IgD-negative memory B cell (primary cell): ENCODE results near the gene CABCOCO1. TPM values are rescaled to one million over a fixed set of nuclear protein-coding genes. Genes with fewer than 3 reads are reported as not detected.
"Not testable (repeated sequence)": the region's sequence is repeated elsewhere in the genome, so short reads cannot be mapped to it uniquely, and the experiment has no call there.

ENCODE experiments used
- H3K27ac Mint-ChIP-seq, 3 donors: one replicate each; pipeline ENCODE4 v1.8.0; 2020 to 2022; ENCODE audit warnings: mild to moderate bottlenecking in 3 of 3, mixed read lengths in 3 of 3, moderate library complexity in 1 of 3
- H3K27me3 Mint-ChIP-seq: one replicate; pipeline ENCODE4 v1.8.0; 2021; ENCODE audit warnings: mixed read lengths
- H3K36me3 Mint-ChIP-seq: one replicate; pipeline ENCODE4 v1.8.0; 2020; ENCODE audit warnings: mild to moderate bottlenecking, mixed read lengths
- H3K4me1 Mint-ChIP-seq, 3 donors: one replicate each; pipeline ENCODE4 v1.8.0; 2020 to 2022; ENCODE audit warnings: mixed read lengths in 3 of 3, mild to moderate bottlenecking in 1 of 3
- H3K4me3 Mint-ChIP-seq, 4 donors: one replicate each; pipeline ENCODE4 v1.8.0; 2020 to 2022; ENCODE audit warnings: mild to moderate bottlenecking in 4 of 4, mixed read lengths in 4 of 4, moderate library complexity in 3 of 4
- H3K9me3 Mint-ChIP-seq, 3 donors: one replicate each; pipeline ENCODE4 v1.8.0; 2020 to 2021; ENCODE audit warnings: mixed read lengths in 3 of 3, mild to moderate bottlenecking in 1 of 3
- polyA plus RNA-seq: library from polyadenylated mRNA; unstranded; fragments of 300-500 nt; fragmentation: Illumina TruSeq; gene quantifications from one replicate; pipeline ENCODE4 v1.2.3, GENCODE V29; 2021

The CABCOCO1 gene
- polyA plus RNA-seq, 1 donor from 2014 or later, result not detected

- H3K4me1 Mint-ChIP-seq, H3K27ac Mint-ChIP-seq, H3K9me3 Mint-ChIP-seq, H3K4me3 Mint-ChIP-seq, H3K36me3 Mint-ChIP-seq, H3K27me3 Mint-ChIP-seq: not testable (repeated sequence)
Observed at GRCh38 chr10:61719475-61719874, 56.7 kb downstream of the CABCOCO1 start.

- Mint-ChIP-seq H3K4me1 (peaks cover 0 to 2% (median 0%) of the 10 kb centered on the region in 3 donors), H3K36me3 (peaks cover 2% of the 10 kb centered on the region), H3K9me3 (peaks cover 0 to 5% (median 3%) of the 10 kb centered on the region in 3 donors), H3K27me3 (peaks cover 5% of the 10 kb centered on the region), H3K27ac (no peak overlapping the region), H3K4me3 (no peak overlapping the region)
Observed at GRCh38 chr10:61719906-61720305, 57.2 kb downstream of the CABCOCO1 start.

GRCh38 chr10:61721431-61721830 is 58.7 kb downstream of the CABCOCO1 start:
- Mint-ChIP-seq H3K27ac (no peak overlapping the region), H3K27me3 (peaks cover 5% of the 10 kb centered on the region), H3K4me1 (peaks cover 0 to 2% (median 0%) of the 10 kb centered on the region in 3 donors), H3K4me3 (no peak overlapping the region), H3K9me3 (peaks cover 0 to 5% (median 4%) of the 10 kb centered on the region in 3 donors), H3K36me3 (peaks cover 2% of the 10 kb centered on the region)

DNA sequence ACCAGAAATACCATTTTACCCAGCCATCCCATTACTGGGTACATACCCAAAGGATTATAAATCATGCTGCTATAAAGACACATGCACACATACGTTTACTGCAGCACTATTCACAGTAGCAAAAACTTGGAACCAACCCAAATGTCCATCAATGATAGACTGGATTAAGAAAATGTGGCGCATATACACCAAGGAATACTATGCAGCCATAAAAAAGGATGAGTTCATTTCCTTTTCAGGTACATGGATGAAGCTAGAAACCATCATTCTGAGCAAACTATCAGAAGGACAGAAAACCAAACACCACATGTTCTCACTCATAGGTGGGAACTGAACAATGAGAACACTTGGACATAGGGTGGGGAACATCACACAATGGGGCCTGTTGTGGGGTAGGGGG is 62.5 kb downstream of the CABCOCO1 start:
- not testable (repeated sequence) for H3K27me3 Mint-ChIP-seq, H3K4me1 Mint-ChIP-seq, H3K27ac Mint-ChIP-seq, H3K36me3 Mint-ChIP-seq, H3K9me3 Mint-ChIP-seq, H3K4me3 Mint-ChIP-seq

DNA sequence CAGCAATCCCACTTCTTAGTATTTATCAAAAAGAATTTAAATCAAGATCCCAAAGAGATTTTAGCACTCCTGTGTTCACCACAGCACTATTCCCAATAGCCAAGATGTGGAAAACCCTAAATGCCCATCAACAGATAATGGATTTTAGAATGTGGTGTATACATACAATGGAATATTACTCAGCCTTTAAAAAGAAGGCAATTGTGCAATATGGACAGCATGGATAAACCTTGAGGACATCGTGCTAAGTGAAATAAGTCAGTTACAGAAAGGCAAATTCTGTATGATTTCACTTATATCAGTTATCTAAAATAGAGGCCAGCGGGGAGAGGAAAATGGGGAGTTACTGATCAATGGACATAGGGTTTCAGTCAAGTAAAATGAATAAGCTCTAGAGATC is 66.9 kb downstream of the CABCOCO1 start:
- no peak overlapping the region for H3K4me3 Mint-ChIP-seq
- peaks cover 3% of the 10 kb centered on the region for H3K27me3 Mint-ChIP-seq
- H3K36me3 Mint-ChIP-seq, result peaks cover 2% of the 10 kb centered on the region
- H3K27ac Mint-ChIP-seq, result no peak overlapping the region
- peaks cover 0 to 4% (median 2%) of the 10 kb centered on the region in 3 donors for H3K9me3 Mint-ChIP-seq
- H3K4me1 Mint-ChIP-seq, result no peaks in the 10 kb centered on the region

- Mint-ChIP-seq H3K36me3 (no peaks in the 10 kb centered on the region), H3K4me3 (no peak overlapping the region), H3K27ac (no peak overlapping the region)
Observed at GRCh38 chr10:61730671-61731070, 67.9 kb downstream of the CABCOCO1 start.

GRCh38 chr10:61731638-61732037 is 68.9 kb downstream of the CABCOCO1 start:
- H3K9me3 Mint-ChIP-seq, result peaks cover 0 to 2% (median 0%) of the 10 kb centered on the region in 3 donors
- peaks cover 6% of the 10 kb centered on the region for H3K27me3 Mint-ChIP-seq
- H3K4me1 Mint-ChIP-seq, result no peaks in the 10 kb centered on the region
- no peak overlapping the region for H3K4me3 Mint-ChIP-seq
- H3K36me3 Mint-ChIP-seq, result no peaks in the 10 kb centered on the region
- no peak overlapping the region for H3K27ac Mint-ChIP-seq

More at GRCh38 chr10:61730671-61731070, 67.9 kb downstream of the CABCOCO1 start:
- no peaks in the 10 kb centered on the region for H3K4me1 Mint-ChIP-seq
- H3K27me3 Mint-ChIP-seq, result peaks cover 3% of the 10 kb centered on the region
- peaks cover 0 to 2% (median 0%) of the 10 kb centered on the region in 3 donors for H3K9me3 Mint-ChIP-seq

- peaks cover 0 to 1% (median 0%) of the 10 kb centered on the region in 3 donors for H3K4me1 Mint-ChIP-seq
- H3K27me3 Mint-ChIP-seq, result peaks cover 11% of the 10 kb centered on the region
- no peaks in the 10 kb centered on the region for H3K36me3 Mint-ChIP-seq
Observed at GRCh38 chr10:61732629-61733278, 70.0 kb downstream of the CABCOCO1 start.

GRCh38 chr10:61733358-61733940 is 70.7 kb downstream of the CABCOCO1 start:
- peaks cover 0 to 5% (median 2%) of the 10 kb centered on the region in 3 donors for H3K9me3 Mint-ChIP-seq
- no peak overlapping the region for H3K27ac Mint-ChIP-seq
- no peak overlapping the region for H3K4me3 Mint-ChIP-seq
- H3K36me3 Mint-ChIP-seq, result no peaks in the 10 kb centered on the region
- peaks cover 0 to 1% (median 0%) of the 10 kb centered on the region in 3 donors for H3K4me1 Mint-ChIP-seq
- H3K27me3 Mint-ChIP-seq, result peaks cover 11% of the 10 kb centered on the region

More at GRCh38 chr10:61732629-61733278, 70.0 kb downstream of the CABCOCO1 start:
- Mint-ChIP-seq H3K9me3 (peaks cover 0 to 5% (median 2%) of the 10 kb centered on the region in 3 donors), H3K27ac (no peak overlapping the region), H3K4me3 (no peak overlapping the region)

DNA sequence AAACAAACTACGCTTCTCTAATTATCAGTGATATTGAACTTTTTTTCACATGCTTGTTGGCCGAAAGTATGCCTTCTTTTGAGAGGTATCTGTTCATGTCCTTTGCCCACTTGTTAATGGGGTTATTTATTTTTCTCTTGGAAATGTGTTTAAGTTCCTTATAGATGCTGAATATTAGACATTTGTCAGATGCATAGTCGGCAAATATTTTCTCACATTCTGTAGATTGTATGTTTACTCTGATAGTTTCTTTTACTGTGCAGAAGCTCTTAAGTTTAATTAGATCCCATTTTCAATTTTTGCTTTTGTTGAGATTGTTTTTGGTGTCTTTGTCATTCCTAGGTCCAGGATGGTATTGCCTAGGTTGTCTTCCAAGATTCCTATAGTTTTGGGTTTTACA is 73.2 kb downstream of the CABCOCO1 start:
- peaks cover 8% of the 10 kb centered on the region for H3K27me3 Mint-ChIP-seq
- peaks cover 0 to 1% (median 0%) of the 10 kb centered on the region in 3 donors for H3K4me1 Mint-ChIP-seq
- H3K27ac Mint-ChIP-seq, result no peak overlapping the region
- no peaks in the 10 kb centered on the region for H3K36me3 Mint-ChIP-seq
- H3K9me3 Mint-ChIP-seq, result peaks cover 0 to 5% (median 0%) of the 10 kb centered on the region in 3 donors
- no peak overlapping the region for H3K4me3 Mint-ChIP-seq

GRCh38 chr10:61737455-61737854 is 74.7 kb downstream of the CABCOCO1 start:
- not testable (repeated sequence) for H3K27me3 Mint-ChIP-seq, H3K36me3 Mint-ChIP-seq, H3K9me3 Mint-ChIP-seq, H3K4me1 Mint-ChIP-seq, H3K4me3 Mint-ChIP-seq
- H3K27ac Mint-ChIP-seq, result peak overlapping the region in 1 of 3 donors; percentile 21

GRCh38 chr10:61742812-61743211 is 80.1 kb downstream of the CABCOCO1 start:
- no peaks in the 10 kb centered on the region for H3K27me3 Mint-ChIP-seq
- no peak overlapping the region for H3K27ac Mint-ChIP-seq
- H3K9me3 Mint-ChIP-seq, result peaks cover 3 to 12% (median 4%) of the 10 kb centered on the region in 3 donors
- H3K36me3 Mint-ChIP-seq, result peaks cover 2% of the 10 kb centered on the region
- no peaks in the 10 kb centered on the region for H3K4me1 Mint-ChIP-seq
- no peak overlapping the region for H3K4me3 Mint-ChIP-seq

GRCh38 chr10:61744469-61744868 is 81.7 kb downstream of the CABCOCO1 start:
- Mint-ChIP-seq H3K4me3 (no peak overlapping the region), H3K27ac (no peak overlapping the region), H3K27me3 (no peaks in the 10 kb centered on the region), H3K4me1 (no peaks in the 10 kb centered on the region), H3K9me3 (peaks cover 3 to 12% (median 4%) of the 10 kb centered on the region in 3 donors), H3K36me3 (peaks cover 2% of the 10 kb centered on the region)

GRCh38 chr10:61746377-61746776 is 83.6 kb downstream of the CABCOCO1 start:
- peaks cover 3 to 5% (median 5%) of the 10 kb centered on the region in 3 donors for H3K4me1 Mint-ChIP-seq
- H3K4me3 Mint-ChIP-seq, result no peak overlapping the region
- peaks cover 3 to 12% (median 4%) of the 10 kb centered on the region in 3 donors for H3K9me3 Mint-ChIP-seq
- no peak overlapping the region for H3K27ac Mint-ChIP-seq
- H3K27me3 Mint-ChIP-seq, result no peaks in the 10 kb centered on the region
- peaks cover 2% of the 10 kb centered on the region for H3K36me3 Mint-ChIP-seq

DNA sequence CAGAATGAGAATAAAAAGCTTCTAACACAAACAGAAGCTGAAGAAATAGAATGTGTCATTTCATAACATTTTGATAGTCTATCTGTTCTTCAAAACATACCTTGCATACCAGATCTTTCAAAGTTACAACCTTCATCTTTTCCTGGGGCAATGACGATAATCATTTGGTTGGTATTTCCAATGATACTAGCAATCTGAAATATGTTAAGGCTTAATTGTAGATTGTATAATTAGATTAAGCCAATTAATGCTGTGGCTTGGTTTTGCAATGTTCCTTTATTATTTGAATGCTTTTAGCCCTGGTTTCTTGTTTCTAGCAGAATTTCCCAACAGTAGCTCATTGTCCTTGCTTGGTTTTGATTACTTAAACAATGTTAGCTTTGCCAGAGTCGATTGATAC is 84.6 kb downstream of the CABCOCO1 start:
- no peak overlapping the region for H3K27ac Mint-ChIP-seq
- H3K36me3 Mint-ChIP-seq, result peaks cover 2% of the 10 kb centered on the region
- H3K9me3 Mint-ChIP-seq, result peaks cover 3 to 12% (median 4%) of the 10 kb centered on the region in 3 donors
- H3K4me1 Mint-ChIP-seq, result peaks cover 7 to 15% (median 14%) of the 10 kb centered on the region in 3 donors
- H3K27me3 Mint-ChIP-seq, result no peaks in the 10 kb centered on the region
- no peak overlapping the region for H3K4me3 Mint-ChIP-seq

DNA sequence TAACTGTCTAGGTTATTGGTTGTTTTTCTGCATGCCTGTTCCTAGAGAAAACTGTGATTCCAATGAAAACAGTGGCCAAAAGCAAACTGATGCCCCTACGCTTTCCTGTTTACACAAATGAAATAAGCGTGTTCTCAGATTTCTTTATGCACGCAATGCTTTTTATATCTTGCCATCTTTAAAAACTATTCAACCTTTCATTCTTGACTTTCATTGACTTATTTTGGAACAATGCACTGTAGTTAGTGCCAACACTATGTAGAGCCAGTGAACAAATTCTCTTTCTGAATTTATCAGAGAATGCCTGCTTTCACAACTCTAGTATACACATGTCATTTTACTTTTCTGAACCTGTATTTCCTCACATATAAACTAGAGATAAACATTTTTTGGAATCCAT is 86.6 kb downstream of the CABCOCO1 start:
- peaks cover 10 to 28% (median 23%) of the 10 kb centered on the region in 3 donors for H3K4me1 Mint-ChIP-seq
- no peaks in the 10 kb centered on the region for H3K27me3 Mint-ChIP-seq
- H3K36me3 Mint-ChIP-seq, result peaks cover 2% of the 10 kb centered on the region
- H3K4me3 Mint-ChIP-seq, result no peak overlapping the region
- H3K9me3 Mint-ChIP-seq, result peaks cover 0 to 4% (median 2%) of the 10 kb centered on the region in 3 donors
- H3K27ac Mint-ChIP-seq, result no peak overlapping the region
